Medulla oblongata (tissue), 1 donor: ENCODE measurements around the gene MAS1.
"Not testable (repeated sequence)": the region's sequence is repeated elsewhere in the genome, so short reads cannot be mapped to it uniquely, and the experiment has no call there.

Experiments
- DNase-seq: peaks from one replicate; pipeline ENCODE4 v3.0.0-alpha.2; 2015; ENCODE audit errors: extremely low spot score

The MAS1 gene

GRCh38 chr6:159916752-159917151 lies 26.0 kb downstream of the MAS1 start:
- DNase-seq, result no peak

GRCh38 chr6:159919011-159919511 lies 28.3 kb downstream of the MAS1 start:
- DNase-seq, result no peak

GRCh38 chr6:159919800-159920199 lies 29.0 kb downstream of the MAS1 start:
- no peak for DNase-seq

- DNase-seq, result not testable (repeated sequence)
Measured at GRCh38 chr6:159924150-159924549, 33.4 kb downstream of the MAS1 start.

- DNase-seq, result no peak
Measured at GRCh38 chr6:159926542-159927203, 35.9 kb downstream of the MAS1 start.

- DNase-seq, result no peak
Measured at GRCh38 chr6:159929819-159930218, 39.0 kb downstream of the MAS1 start.

GRCh38 chr6:159931112-159931511 lies 40.3 kb downstream of the MAS1 start:
- no peak for DNase-seq

- no peak for DNase-seq
Measured at GRCh38 chr6:159931846-159932245, 41.1 kb downstream of the MAS1 start.

- no peak for DNase-seq
Measured at GRCh38 chr6:159933077-159933476, 42.3 kb downstream of the MAS1 start.

- no peak for DNase-seq
Measured at GRCh38 chr6:159934181-159934580, 43.4 kb downstream of the MAS1 start.

- DNase-seq, result no peak
Measured at GRCh38 chr6:159935065-159935464, 44.3 kb downstream of the MAS1 start.

- no peak for DNase-seq
Measured at GRCh38 chr6:159935633-159936032, 44.8 kb downstream of the MAS1 start.

- no peak for DNase-seq
Measured at GRCh38 chr6:159939591-159940016, 48.8 kb downstream of the MAS1 start.
